Measurements from ENCODE around the gene PPP2R1B.

Gene PPP2R1B

DNA sequence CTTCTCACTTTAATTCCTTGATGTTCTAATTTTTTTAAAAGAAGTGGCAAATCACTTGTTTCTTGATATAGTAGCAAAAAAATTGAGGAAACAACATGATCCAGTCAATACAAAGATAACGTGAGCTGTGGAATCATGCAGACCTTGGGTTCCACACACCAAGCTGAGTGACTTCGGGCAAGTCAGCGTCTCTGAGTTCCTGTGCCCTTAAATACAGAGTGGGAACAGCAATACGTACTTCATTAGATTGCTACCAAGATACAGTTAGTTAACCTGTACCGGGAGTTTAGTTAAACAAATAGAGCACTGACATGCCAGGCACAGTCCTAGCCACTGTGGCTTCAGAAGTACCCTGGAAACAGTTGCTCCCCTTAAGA, 58.5 kb downstream of the PPP2R1B start:
- no peaks in the 10 kb centered on the region for H3K36me3 ChIP-seq (ENCODE audit: insufficient read depth)
- no peaks in the 10 kb centered on the region for H3K4me1 ChIP-seq (ENCODE audit: low read depth, poor library complexity, severe bottlenecking)
- no peak overlapping the region for H2AFZ ChIP-seq (ENCODE audit: low read depth)
- H3K27me3 ChIP-seq (ENCODE audit: insufficient read depth, low read depth), result no peaks in the 10 kb centered on the region
- H3K27ac ChIP-seq, result no peak overlapping the region
- TF ChIP-seq CTCF (conservative IDR thresholded peaks at IDR 0.05; ENCODE audit: low read depth, low read length), result no peak
- no peak overlapping the region for H3K4me2 ChIP-seq
- H3K4me3 ChIP-seq (IDR thresholded peaks at IDR 0.05; ENCODE audit: insufficient read depth, low read depth, low read length), result no peak overlapping the region
- no peaks in the 10 kb centered on the region for H3K79me2 ChIP-seq (ENCODE audit: insufficient read depth, low read depth)
- H3K9ac ChIP-seq, result no peak overlapping the region
- no peaks in the 10 kb centered on the region for H4K20me1 ChIP-seq (ENCODE audit: insufficient read depth)

GRCh38 chr11:111707039-111707690, 59.0 kb downstream of the PPP2R1B start:
- Histone ChIP-seq H3K4me2 (no peak overlapping the region), H3K4me3 (IDR thresholded peaks at IDR 0.05; ENCODE audit: insufficient read depth, low read depth, low read length) (no peak overlapping the region), H3K79me2 (ENCODE audit: insufficient read depth, low read depth) (no peaks in the 10 kb centered on the region), H3K27me3 (ENCODE audit: insufficient read depth, low read depth) (no peaks in the 10 kb centered on the region), H2AFZ (ENCODE audit: low read depth) (no peak overlapping the region), H3K4me1 (ENCODE audit: low read depth, poor library complexity, severe bottlenecking) (no peaks in the 10 kb centered on the region), H3K27ac (no peak overlapping the region), H3K9ac (no peak overlapping the region), H3K36me3 (ENCODE audit: insufficient read depth) (no peaks in the 10 kb centered on the region), H4K20me1 (ENCODE audit: insufficient read depth) (no peaks in the 10 kb centered on the region)
- TF ChIP-seq CTCF (conservative IDR thresholded peaks at IDR 0.05; ENCODE audit: low read depth, low read length), result no peak

GRCh38 chr11:111703576-111703975, 62.6 kb downstream of the PPP2R1B start:
- H3K4me1 ChIP-seq (ENCODE audit: low read depth, poor library complexity, severe bottlenecking), result no peaks in the 10 kb centered on the region
- H3K27ac ChIP-seq, result no peak overlapping the region
- no peak overlapping the region for H3K9ac ChIP-seq
- no peaks in the 10 kb centered on the region for H3K79me2 ChIP-seq (ENCODE audit: insufficient read depth, low read depth)
- H4K20me1 ChIP-seq (ENCODE audit: insufficient read depth), result no peaks in the 10 kb centered on the region
- no peak overlapping the region for H2AFZ ChIP-seq (ENCODE audit: low read depth)
- H3K36me3 ChIP-seq (ENCODE audit: insufficient read depth), result no peaks in the 10 kb centered on the region
- H3K4me3 ChIP-seq (IDR thresholded peaks at IDR 0.05; ENCODE audit: insufficient read depth, low read depth, low read length), result no peak overlapping the region
- no peaks in the 10 kb centered on the region for H3K27me3 ChIP-seq (ENCODE audit: insufficient read depth, low read depth)
- H3K4me2 ChIP-seq, result no peak overlapping the region
- TF ChIP-seq CTCF (conservative IDR thresholded peaks at IDR 0.05; ENCODE audit: low read depth, low read length), result no peak

DNA sequence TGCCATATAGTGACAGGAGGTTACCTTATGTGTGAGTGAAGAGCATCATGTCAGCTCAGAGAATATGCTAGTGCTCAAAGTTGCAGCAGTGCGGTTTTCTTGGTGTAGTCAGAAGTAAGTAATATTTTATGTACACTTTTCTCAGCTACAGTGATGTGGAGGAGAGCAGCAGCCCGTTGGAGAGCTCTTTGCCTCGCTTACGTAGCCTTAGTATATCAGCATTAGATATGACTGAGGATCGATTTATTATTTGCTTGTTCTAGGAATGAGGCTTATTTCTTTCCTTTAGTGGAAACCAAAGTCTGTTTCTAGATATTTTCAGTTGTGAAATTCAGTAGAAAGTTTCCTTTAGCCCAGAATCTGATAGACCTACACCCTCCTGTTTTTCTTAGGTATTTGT, 63.6 kb downstream of the PPP2R1B start:
- Histone ChIP-seq H3K36me3 (ENCODE audit: insufficient read depth) (no peaks in the 10 kb centered on the region), H4K20me1 (ENCODE audit: insufficient read depth) (no peaks in the 10 kb centered on the region), H3K4me1 (ENCODE audit: low read depth, poor library complexity, severe bottlenecking) (no peaks in the 10 kb centered on the region), H3K9ac (no peak overlapping the region), H3K4me2 (no peak overlapping the region), H3K4me3 (IDR thresholded peaks at IDR 0.05; ENCODE audit: insufficient read depth, low read depth, low read length) (no peak overlapping the region), H3K27ac (no peak overlapping the region), H3K79me2 (ENCODE audit: insufficient read depth, low read depth) (no peaks in the 10 kb centered on the region), H3K27me3 (ENCODE audit: insufficient read depth, low read depth) (no peaks in the 10 kb centered on the region), H2AFZ (ENCODE audit: low read depth) (no peak overlapping the region)
- TF ChIP-seq CTCF (conservative IDR thresholded peaks at IDR 0.05; ENCODE audit: low read depth, low read length), result no peak
